ENCODE results near the gene KDM5A. TPM values are rescaled to one million over a fixed set of nuclear protein-coding genes. Genes with fewer than 3 reads are reported as not detected.

KDM5A gene
- total RNA-seq, 3 donors from 2014 or later: 55.8 to 83.6 (median 57.4) TPM

DNA sequence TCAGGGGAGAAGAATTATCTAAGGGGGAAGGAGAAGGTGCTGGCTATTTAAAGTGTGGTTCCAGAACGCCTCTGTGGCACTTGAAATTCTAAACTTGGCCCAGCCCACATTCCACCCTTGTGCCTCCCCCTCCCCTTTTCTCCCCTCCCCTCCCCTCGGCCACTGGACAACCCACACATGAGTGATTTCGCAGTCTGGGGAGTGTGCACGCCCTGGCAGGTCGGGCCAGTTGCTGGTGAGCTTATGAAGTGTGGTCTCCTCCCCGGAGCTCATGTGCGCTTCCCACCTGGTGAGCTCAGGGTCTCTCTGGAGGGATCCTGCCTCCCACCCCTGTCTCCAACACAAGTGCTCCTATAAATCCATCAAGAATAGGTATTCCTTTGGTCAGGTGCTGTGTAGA is 126.3 kb downstream of the KDM5A start, which contains the start of gene SLC6A13:
Gene SLC6A13 (minus strand): TSS at position 20 of the 400 bp plus-strand sequence. CDS start 2,784 bp downstream, outside the sequence.
- no peaks in the 10 kb centered on the region for H3K9me3 ChIP-seq
- no peak for TF ChIP-seq CTCF (IDR thresholded peaks at IDR 0.05)
- TF ChIP-seq POLR2A (IDR thresholded peaks at IDR 0.05): no peak
- TF ChIP-seq POLR2AphosphoS5 (IDR thresholded peaks at IDR 0.05): no peak
- no peak within 1 kb of the TSS for H3K4me3 ChIP-seq
- H3K36me3 ChIP-seq: no peaks in the 10 kb centered on the region
- no peaks in the 10 kb centered on the region for H3K4me1 ChIP-seq
- H3K27ac ChIP-seq: no peak within 1 kb of the TSS
- H3K27me3 ChIP-seq: peaks cover 0 to 17% of the 10 kb centered on the region in 2 donors
- no peak for DNase-seq (ENCODE audit: low spot score in 2 of 2)
- intact Hi-C loops (cut with DNase I; ENCODE audit: low total_unique reads): no loop called here

GRCh38 chr12:262113-262512 is 127.0 kb downstream of the KDM5A start:
- no peak for DNase-seq (ENCODE audit: low spot score in 2 of 2)
- H3K9me3 ChIP-seq: no peaks in the 10 kb centered on the region
- no peak overlapping the region for H3K4me3 ChIP-seq
- no peaks in the 10 kb centered on the region for H3K36me3 ChIP-seq
- no peak overlapping the region for H3K27ac ChIP-seq
- H3K4me1 ChIP-seq: no peaks in the 10 kb centered on the region
- peaks cover 0 to 23% of the 10 kb centered on the region in 2 donors for H3K27me3 ChIP-seq
- intact Hi-C loops (cut with DNase I; ENCODE audit: low total_unique reads): no loop called here
- TF ChIP-seq POLR2AphosphoS5 (IDR thresholded peaks at IDR 0.05) (no peak), POLR2A (IDR thresholded peaks at IDR 0.05) (no peak), CTCF (IDR thresholded peaks at IDR 0.05) (no peak)

DNA sequence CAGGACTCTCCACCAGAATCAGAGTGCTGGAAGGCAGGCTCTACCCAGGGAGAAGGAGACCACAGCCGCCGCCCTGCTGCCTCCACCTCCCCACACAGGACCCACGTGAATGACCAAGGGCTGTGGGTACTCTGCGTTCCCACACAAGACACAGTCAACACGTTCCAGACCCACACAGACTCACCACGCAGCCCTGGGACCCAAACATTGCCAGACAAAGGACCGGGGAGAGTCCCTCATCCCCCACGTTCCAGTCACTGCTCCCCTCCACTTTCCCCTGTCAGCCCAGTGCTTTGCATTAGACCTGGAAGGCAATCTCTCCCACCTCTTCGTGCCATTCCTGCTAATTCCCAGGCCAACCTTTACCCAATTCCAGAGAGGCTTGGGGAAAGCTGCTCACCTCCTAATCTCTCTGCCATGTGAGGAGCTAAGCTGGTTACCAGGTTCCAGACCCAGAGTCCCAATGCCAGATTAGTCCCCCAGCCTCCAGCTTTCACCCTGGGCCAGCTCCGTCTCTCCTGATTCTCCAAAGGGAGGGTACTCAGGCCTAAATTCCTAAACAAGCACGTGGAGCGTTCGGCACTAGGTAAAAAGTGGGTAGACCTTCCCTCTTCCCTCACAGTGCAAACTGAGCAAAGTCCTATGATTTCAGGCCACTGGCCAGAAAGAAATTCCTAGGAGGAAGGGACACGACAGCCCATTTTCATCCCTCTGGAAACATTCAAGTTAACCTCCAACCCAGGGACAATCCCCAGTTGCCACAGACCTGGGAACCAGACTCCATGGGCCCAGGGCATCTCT is 131.4 kb downstream of the KDM5A start:
- peaks cover 0 to 12% of the 10 kb centered on the region in 2 donors for H3K27me3 ChIP-seq
- H3K36me3 ChIP-seq: no peaks in the 10 kb centered on the region
- no peaks in the 10 kb centered on the region for H3K9me3 ChIP-seq
- no peak for TF ChIP-seq CTCF (IDR thresholded peaks at IDR 0.05)
- TF ChIP-seq POLR2A (IDR thresholded peaks at IDR 0.05): no peak
- no peak for TF ChIP-seq POLR2AphosphoS5 (IDR thresholded peaks at IDR 0.05)
- no peak for DNase-seq (ENCODE audit: low spot score in 2 of 2)
- H3K27ac ChIP-seq: no peak overlapping the region
- no peak overlapping the region for H3K4me3 ChIP-seq
- H3K4me1 ChIP-seq: no peaks in the 10 kb centered on the region
- intact Hi-C loops (cut with DNase I; ENCODE audit: low total_unique reads): no loop called here

- H3K4me3 ChIP-seq: no peak overlapping the region
- DNase-seq (ENCODE audit: low spot score in 2 of 2): no peak
- H3K36me3 ChIP-seq: no peaks in the 10 kb centered on the region
- no peaks in the 10 kb centered on the region for H3K4me1 ChIP-seq
- TF ChIP-seq POLR2AphosphoS5 (IDR thresholded peaks at IDR 0.05) (no peak), POLR2A (IDR thresholded peaks at IDR 0.05) (no peak), CTCF (IDR thresholded peaks at IDR 0.05) (no peak)
- intact Hi-C loops (cut with DNase I; ENCODE audit: low total_unique reads): no loop called here
- H3K27me3 ChIP-seq: peaks cover 0 to 12% of the 10 kb centered on the region in 2 donors
- no peak overlapping the region for H3K27ac ChIP-seq
- no peaks in the 10 kb centered on the region for H3K9me3 ChIP-seq
These were observed 132.2 kb downstream of the KDM5A start for GRCh38 chr12:256958-257357.

GRCh38 chr12:256225-256624 is 132.9 kb downstream of the KDM5A start:
- Histone ChIP-seq H3K4me1 (no peaks in the 10 kb centered on the region), H3K36me3 (no peaks in the 10 kb centered on the region), H3K27ac (no peak overlapping the region), H3K27me3 (peaks cover 0 to 12% of the 10 kb centered on the region in 2 donors), H3K4me3 (no peak overlapping the region), H3K9me3 (no peaks in the 10 kb centered on the region)
- intact Hi-C loops (cut with DNase I; ENCODE audit: low total_unique reads): no loop called here
- no peak for DNase-seq (ENCODE audit: low spot score in 2 of 2)
- TF ChIP-seq POLR2AphosphoS5 (IDR thresholded peaks at IDR 0.05): no peak
- no peak for TF ChIP-seq CTCF (IDR thresholded peaks at IDR 0.05)
- no peak for TF ChIP-seq POLR2A (IDR thresholded peaks at IDR 0.05)
